Left forelimb (tissue), 1 donor: ENCODE data around the gene TRIM54.
"Not testable (repeated sequence)": the region's sequence is repeated elsewhere in the genome, so short reads cannot be mapped to it uniquely, and the experiment has no call there.

Experiments
- DNase-seq: peaks from one replicate; pipeline ENCODE4 v3.0.0-alpha.2; 2018; ENCODE audit warnings: low spot score

TRIM54 gene

GRCh38 chr2:27282892-27283291, 663 bp downstream of the TRIM54 start:
- DNase-seq: no peak

GRCh38 chr2:27284996-27285395, 2.8 kb downstream of the TRIM54 start:
- no peak for DNase-seq

- DNase-seq: no peak
Observed at GRCh38 chr2:27285481-27285880, 3.3 kb downstream of the TRIM54 start.

GRCh38 chr2:27288610-27289009, 6.4 kb downstream of the TRIM54 start:
- DNase-seq: no peak

GRCh38 chr2:27290549-27290948, 8.3 kb downstream of the TRIM54 start:
- no peak for DNase-seq

- DNase-seq: no peak
Observed at GRCh38 chr2:27291865-27292264, 9.6 kb downstream of the TRIM54 start.

GRCh38 chr2:27294928-27295327, 12.7 kb downstream of the TRIM54 start:
- no peak for DNase-seq

- no peak for DNase-seq
Observed at GRCh38 chr2:27296481-27296880, 14.3 kb downstream of the TRIM54 start.

GRCh38 chr2:27297195-27297594, 15.0 kb downstream of the TRIM54 start:
- no peak for DNase-seq

GRCh38 chr2:27298391-27299080, 16.3 kb downstream of the TRIM54 start:
- DNase-seq: no peak

- not testable (repeated sequence) for DNase-seq
Observed at GRCh38 chr2:27300606-27301005, 18.4 kb downstream of the TRIM54 start.

- no peak for DNase-seq
Observed at GRCh38 chr2:27303093-27304025, 21.1 kb downstream of the TRIM54 start.

GRCh38 chr2:27304488-27305240, 22.4 kb downstream of the TRIM54 start:
- DNase-seq: no peak

- DNase-seq: no peak
Observed at GRCh38 chr2:27305516-27305915, 23.3 kb downstream of the TRIM54 start.

GRCh38 chr2:27306136-27306535, 23.9 kb downstream of the TRIM54 start:
- DNase-seq: no peak

- no peak for DNase-seq
Observed at GRCh38 chr2:27306573-27307286, 24.5 kb downstream of the TRIM54 start.

- no peak for DNase-seq
Observed at GRCh38 chr2:27307287-27307544, 25.0 kb downstream of the TRIM54 start.

- no peak for DNase-seq
Observed at GRCh38 chr2:27307545-27308358, 25.5 kb downstream of the TRIM54 start.

- peak; percentile 72 for DNase-seq
Observed at GRCh38 chr2:27308359-27308881, 26.2 kb downstream of the TRIM54 start, which contains the start of gene UCN. Gene UCN, minus strand, starts transcription at chr2:27308445. Its CDS starts 550 bp downstream, at chr2:27307895.

- no peak for DNase-seq
Observed at GRCh38 chr2:27309651-27310050, 27.4 kb downstream of the TRIM54 start.

- no peak for DNase-seq
Observed at GRCh38 chr2:27312152-27312551, 29.9 kb downstream of the TRIM54 start.
